WTC11 (cell line): Measurements from ENCODE around the gene PTPN1. TPM values are rescaled to one million over a fixed set of nuclear protein-coding genes. Genes with fewer than 3 reads are reported as not detected.
A peak's percentile ranks its signal among the peaks of the same experiment; 100 is the strongest.

Experiments
- ATAC-seq: fragments of 200-7000 bp; cut with Tn5 transposase; 2 replicates; pipeline ENCODE4 v1.10.0; 2021; ENCODE audit warnings: mild to moderate bottlenecking, moderate library complexity
- CTCF ChIA-PET: fragments of 300-600 bp; sonication (Branson Sonifier 250); formaldehyde crosslinking; loops from one replicate; lab custom pipeline; 2021; ENCODE audit warnings: antibody characterized with exemption; lab: Charles Lee
- POLR2A ChIA-PET: fragments of 350-600 bp; sonication (Branson Sonifier 250); formaldehyde crosslinking; loops from one replicate; lab custom pipeline; 2021; ENCODE audit warnings: antibody characterized with exemption; lab: Charles Lee
- DNase-seq: peaks from one replicate; pipeline ENCODE4 v3.0.0; 2021; ENCODE audit warnings: low spot score
- H3K27ac Mint-ChIP-seq: 2 replicates; pipeline ENCODE4 v1.8.0; 2021; ENCODE audit warnings: mixed read lengths
- H3K27me3 Mint-ChIP-seq: 2 replicates; pipeline ENCODE4 v1.8.0; 2021; ENCODE audit warnings: low read depth, mild to moderate bottlenecking, moderate library complexity, mixed read lengths
- H3K36me3 Mint-ChIP-seq: 2 replicates; pipeline ENCODE4 v1.8.0; 2021; ENCODE audit warnings: mixed read lengths
- H3K4me1 Mint-ChIP-seq: 2 replicates; pipeline ENCODE4 v1.8.0; 2022; ENCODE audit warnings: mixed read lengths
- H3K4me3 Mint-ChIP-seq: 2 replicates; pipeline ENCODE4 v1.8.0; 2021; ENCODE audit warnings: mild to moderate bottlenecking, moderate library complexity, mixed read lengths
- H3K9me3 Mint-ChIP-seq: 2 replicates; pipeline ENCODE4 v1.8.0; 2021; ENCODE audit warnings: mixed read lengths
- AR ChIP-seq: fragments of 250-450 bp; sonication (Bioruptor Pico); IDR thresholded peaks from 2 replicates; pipeline ENCODE4 v1.9.0; 2021; ENCODE audit warnings: mild to moderate bottlenecking
- ATF1 ChIP-seq: sonication (generic); formaldehyde crosslinking; IDR thresholded peaks from 2 replicates; pipeline ENCODE4 v1.8.1; 2023; ENCODE audit warnings: mild to moderate bottlenecking, moderate library complexity, missing genetic modification reagents
- ATF6 ChIP-seq: sonication (generic); formaldehyde crosslinking; IDR thresholded peaks from 2 replicates; pipeline ENCODE4 v1.8.1; 2023; ENCODE audit warnings: mild to moderate bottlenecking, missing genetic modification reagents
- CREB1 ChIP-seq: sonication (generic); formaldehyde crosslinking; IDR thresholded peaks from 2 replicates; pipeline ENCODE4 v1.8.0; 2023; ENCODE audit warnings: mild to moderate bottlenecking, missing genetic modification reagents
- FOXP1 ChIP-seq: sonication (generic); formaldehyde crosslinking; IDR thresholded peaks from 2 replicates; pipeline ENCODE4 v1.8.0; 2022; ENCODE audit warnings: missing genetic modification reagents, mild to moderate bottlenecking, moderate library complexity, borderline replicate concordance
- JAZF1 ChIP-seq: fragments of 250-450 bp; sonication (Bioruptor Pico); IDR thresholded peaks from 2 replicates; pipeline ENCODE4 v1.9.0; 2021; ENCODE audit warnings: moderate library complexity, mild to moderate bottlenecking, inconsistent platforms
- MLX ChIP-seq: sonication (generic); formaldehyde crosslinking; IDR thresholded peaks from 2 replicates; pipeline ENCODE4 v1.8.1; 2023; ENCODE audit warnings: mild to moderate bottlenecking, missing genetic modification reagents, moderate library complexity
- NR1H2 ChIP-seq: sonication (generic); formaldehyde crosslinking; IDR thresholded peaks from 2 replicates; pipeline ENCODE4 v1.9.0; 2021; ENCODE audit warnings: mild to moderate bottlenecking, moderate library complexity, missing genetic modification reagents
- NR2C2 ChIP-seq: sonication (generic); formaldehyde crosslinking; IDR thresholded peaks from 2 replicates; pipeline ENCODE4 v1.8.0; 2022; ENCODE audit warnings: mild to moderate bottlenecking, missing genetic modification reagents
- PRRX2 ChIP-seq: fragments of 250-450 bp; sonication (Bioruptor Pico); IDR thresholded peaks from 2 replicates; pipeline ENCODE4 v1.8.0; 2021; ENCODE audit warnings: mild to moderate bottlenecking
- ZBTB21 ChIP-seq: sonication (generic); formaldehyde crosslinking; IDR thresholded peaks from 2 replicates; pipeline ENCODE4 v1.8.1; 2023; ENCODE audit warnings: mild to moderate bottlenecking, missing genetic modification reagents, borderline replicate concordance
- ZBTB43 ChIP-seq: sonication (generic); formaldehyde crosslinking; IDR thresholded peaks from 2 replicates; pipeline ENCODE4 v1.8.1; 2023; ENCODE audit warnings: mild to moderate bottlenecking, missing genetic modification reagents
- ZNF121 ChIP-seq: sonication (generic); formaldehyde crosslinking; IDR thresholded peaks from 2 replicates; pipeline ENCODE4 v1.8.0; 2023; ENCODE audit warnings: missing genetic modification reagents
- ZNF219 ChIP-seq: sonication (generic); formaldehyde crosslinking; IDR thresholded peaks from 2 replicates; pipeline ENCODE4 v1.8.0; 2023; ENCODE audit warnings: missing genetic modification reagents, mild to moderate bottlenecking, borderline replicate concordance
- ZNF263 ChIP-seq: sonication (generic); formaldehyde crosslinking; IDR thresholded peaks from 2 replicates; pipeline ENCODE4 v1.8.1; 2022; ENCODE audit warnings: low read depth, mild to moderate bottlenecking, moderate library complexity, missing genetic modification reagents
- ZNF416 ChIP-seq: fragments of 250-450 bp; sonication (Bioruptor Pico); IDR thresholded peaks from 2 replicates; pipeline ENCODE4 v1.9.0; 2021; ENCODE audit warnings: mild to moderate bottlenecking, inconsistent platforms
- ZNF671 ChIP-seq: fragments of 250-450 bp; sonication (Bioruptor Pico); IDR thresholded peaks from 2 replicates; pipeline ENCODE4 v1.8.0; 2021; ENCODE audit warnings: mild to moderate bottlenecking
- ZSCAN18 ChIP-seq: fragments of 250-450 bp; sonication (Bioruptor Pico); IDR thresholded peaks from 2 replicates; pipeline ENCODE4 v2.1.2; 2022; ENCODE audit warnings: mild to moderate bottlenecking, moderate library complexity
- total RNA-seq: library from RNA; stranded (reverse); gene quantifications from 3 replicates; pipeline ENCODE4 v1.2.3, GENCODE V29; 2021

Gene PTPN1
- total RNA-seq, 1 experiment from 2014 or later: 29.4 TPM

- ChIA-PET CTCF (interaction anchor here (0.5 to 1.4 kb wide), 6 partner anchors 9 to 280 kb away, joined by 3 to 6 read pairs (median 3); no protein-coding TSS in a partner anchor), POLR2A (no interaction called here)
- DNase-seq: no peak
- Mint-ChIP-seq H3K27ac (no peak overlapping the region; the same call in 1 of the 2 replicates), H3K27me3 (no peaks in the 10 kb centered on the region), H3K4me1 (peaks cover 38% of the 10 kb centered on the region), H3K4me3 (no peak overlapping the region), H3K9me3 (no peaks in the 10 kb centered on the region), H3K36me3 (no peaks in the 10 kb centered on the region)
- no peak for ATAC-seq
- TF ChIP-seq ZSCAN18 (CRISPR knock-in tag) (no peak), MLX (CRISPR knock-in tag) (no peak), ZNF416 (no peak)
Observed at GRCh38 chr20:50513169-50514034, 3.2 kb downstream of the PTPN1 start.

- CTCF ChIA-PET: interaction anchor here (0.5 to 1.2 kb wide), 2 partner anchors 12 to 279 kb away, joined by 3 read pairs; no protein-coding TSS in a partner anchor
- no peak for TF ChIP-seq FOXP1 (CRISPR knock-in tag)
- TF ChIP-seq ZBTB21 (CRISPR knock-in tag): no peak
- TF ChIP-seq ZNF121 (CRISPR knock-in tag): no peak
- TF ChIP-seq MLX (CRISPR knock-in tag): no peak
- TF ChIP-seq ZBTB43: no peak
- TF ChIP-seq, all 79 proteins: peak for 0
- POLR2A ChIA-PET: no interaction called here
Observed at GRCh38 chr20:50514035-50514337, 3.8 kb downstream of the PTPN1 start.

GRCh38 chr20:50514750-50515149, 4.6 kb downstream of the PTPN1 start:
- H3K4me3 Mint-ChIP-seq: no peak overlapping the region
- H3K36me3 Mint-ChIP-seq: no peaks in the 10 kb centered on the region
- H3K27ac Mint-ChIP-seq: peak overlapping the region; percentile 73; the same call in 1 of the 2 replicates
- peaks cover 26% of the 10 kb centered on the region for H3K4me1 Mint-ChIP-seq
- ChIA-PET CTCF (no interaction called here), POLR2A (no interaction called here)
- DNase-seq (no peak), ATAC-seq (no peak)
- H3K27me3 Mint-ChIP-seq: no peaks in the 10 kb centered on the region
- no peak for TF ChIP-seq ZNF219 (CRISPR knock-in tag)
- TF ChIP-seq ATF1 (CRISPR knock-in tag): no peak
- TF ChIP-seq NR1H2 (CRISPR knock-in tag): no peak
- TF ChIP-seq JAZF1 (CRISPR knock-in tag): no peak
- no peak for TF ChIP-seq PRRX2
- TF ChIP-seq AR (CRISPR knock-in tag): no peak
- TF ChIP-seq CREB1 (CRISPR knock-in tag): no peak
- no peak for TF ChIP-seq ZNF121 (CRISPR knock-in tag)
- TF ChIP-seq ATF6 (CRISPR knock-in tag): no peak
- no peak for TF ChIP-seq ZNF263
- TF ChIP-seq NR2C2: no peak
- no peak for TF ChIP-seq ZNF671 (CRISPR knock-in tag)
- no peaks in the 10 kb centered on the region for H3K9me3 Mint-ChIP-seq

More at GRCh38 chr20:50514035-50514337, 3.8 kb downstream of the PTPN1 start:
- H3K4me1 Mint-ChIP-seq: peaks cover 32% of the 10 kb centered on the region
- H3K9me3 Mint-ChIP-seq: no peaks in the 10 kb centered on the region
- H3K27me3 Mint-ChIP-seq: no peaks in the 10 kb centered on the region
- H3K27ac Mint-ChIP-seq: no peak overlapping the region
- no peak for DNase-seq
- no peaks in the 10 kb centered on the region for H3K36me3 Mint-ChIP-seq
- no peak for ATAC-seq
- no peak overlapping the region for H3K4me3 Mint-ChIP-seq
